GM12874 (cell line): ENCODE measurements around the gene GLIPR1.

Experiments used
- CTCF ChIP-seq: IDR thresholded peaks from 2 replicates; pipeline ENCODE4 v1.5.1; 2011; ENCODE audit warnings: low read depth, mild to moderate bottlenecking, control low read depth, low read length, moderate library complexity; ENCODE audit not compliant: insufficient read depth

GLIPR1 gene

GRCh38 chr12:75460204-75460603 is 20.4 kb upstream of the GLIPR1 start:
- no peak for TF ChIP-seq CTCF

- no peak for TF ChIP-seq CTCF
These were observed 8.4 kb upstream of the GLIPR1 start for GRCh38 chr12:75471902-75472890.

DNA sequence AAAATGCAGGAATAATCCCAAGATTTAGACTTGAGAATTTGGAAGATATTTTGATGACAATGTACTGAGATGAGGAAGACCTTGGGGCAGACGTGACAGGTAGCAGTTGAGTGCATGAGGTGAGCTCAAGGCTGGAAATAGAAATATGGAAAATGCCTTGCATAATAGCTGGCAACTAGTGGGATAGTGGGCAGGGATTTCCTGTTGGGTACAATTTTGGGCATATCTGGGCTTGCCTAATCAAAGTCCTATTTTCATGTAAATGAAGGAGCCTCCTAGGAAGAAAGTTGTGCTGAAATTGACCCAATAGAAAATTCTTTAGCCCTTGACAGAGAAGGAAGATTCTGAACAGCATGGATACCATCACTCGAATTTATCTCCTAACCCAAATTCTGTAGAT is 6.4 kb upstream of the GLIPR1 start:
- no peak for TF ChIP-seq CTCF

- TF ChIP-seq CTCF, result no peak
These were observed 4.5 kb upstream of the GLIPR1 start for GRCh38 chr12:75476071-75476470.

DNA sequence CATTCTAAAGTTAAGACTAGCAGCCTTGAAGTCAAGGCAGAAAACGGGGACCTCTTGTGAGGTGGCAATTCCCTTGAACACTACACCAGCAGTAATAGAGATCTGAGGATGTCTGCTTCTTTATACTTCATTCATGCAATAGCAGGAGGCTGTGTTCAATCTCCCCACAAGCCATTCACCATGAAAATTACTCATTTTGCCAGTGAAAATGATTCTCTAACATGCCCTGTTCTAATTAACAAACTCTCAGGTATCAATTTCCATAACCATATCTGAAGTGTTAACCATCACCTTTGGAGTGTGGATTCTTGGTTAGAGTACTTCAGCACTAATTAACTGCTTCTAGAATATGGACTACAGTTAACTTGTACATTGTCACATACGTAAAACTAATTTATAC is 3.4 kb upstream of the GLIPR1 start:
- no peak for TF ChIP-seq CTCF

DNA sequence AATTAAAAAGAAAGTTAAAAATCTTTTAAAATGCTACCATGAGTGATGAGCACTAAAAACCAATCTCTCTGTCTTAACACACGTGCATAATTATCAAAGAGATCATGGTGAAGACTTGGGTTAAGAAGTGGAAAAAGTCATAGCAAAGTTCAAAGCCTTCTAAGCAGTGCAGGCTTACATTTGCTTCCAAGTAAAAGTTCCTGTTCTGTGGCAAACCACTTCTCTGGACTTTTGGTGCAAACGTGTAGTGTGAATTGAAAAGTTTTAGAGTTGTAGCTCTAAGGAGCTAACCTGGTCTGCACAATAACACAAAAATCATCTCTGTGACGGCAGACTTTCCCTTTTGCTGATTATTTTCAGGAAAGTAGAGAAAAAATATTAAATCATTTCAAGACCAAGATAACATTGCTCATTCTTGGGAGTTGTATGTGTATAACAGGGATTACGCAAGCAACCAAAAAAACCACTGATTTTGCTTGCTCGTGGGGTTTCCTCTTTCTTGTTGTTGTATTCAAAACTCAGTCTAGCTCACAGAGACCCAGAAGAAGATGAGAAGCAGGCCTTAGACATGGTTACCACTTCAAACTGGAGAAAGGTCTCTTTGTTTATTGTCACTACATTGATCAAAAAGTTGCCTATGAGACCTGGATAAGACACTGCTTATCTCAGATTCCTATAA is 2.3 kb upstream of the GLIPR1 start:
- no peak for TF ChIP-seq CTCF

GRCh38 chr12:75479963-75480461 is 543 bp upstream of the GLIPR1 start:
- TF ChIP-seq CTCF, result no peak
